H9 (cell line): ENCODE data around the gene CD79A. TPM values are rescaled to one million over a fixed set of nuclear protein-coding genes. Genes with fewer than 3 reads are reported as not detected.

Source experiments
- DNase-seq: peaks from one replicate; pipeline ENCODE4 v3.0.0-alpha.2; 2017
- H2AFZ ChIP-seq: one replicate; pipeline ENCODE4 v1.6.1; 2013; ENCODE audit warnings: mild to moderate bottlenecking, low read length, control low read depth, moderate library complexity
- H2AK5ac ChIP-seq: 2 replicates; pipeline ENCODE4 v1.6.1; 2013; ENCODE audit warnings: low read length, control low read depth, mixed read lengths; ENCODE audit not compliant: insufficient read length
- H2BK120ac ChIP-seq: one replicate; pipeline ENCODE4 v1.6.1; 2013; ENCODE audit warnings: low read depth, mild to moderate bottlenecking, low read length, control low read depth, inconsistent platforms; ENCODE audit not compliant: poor library complexity, severe bottlenecking
- H2BK12ac ChIP-seq: 2 replicates; pipeline ENCODE4 v1.6.1; 2013; ENCODE audit warnings: low read length, control low read depth, mixed read lengths, low read depth; ENCODE audit not compliant: insufficient read length
- H2BK15ac ChIP-seq: 2 replicates; pipeline ENCODE4 v1.6.1; 2013; ENCODE audit warnings: low read depth, low read length, control low read depth
- H2BK20ac ChIP-seq: one replicate; pipeline ENCODE4 v1.6.1; 2013; ENCODE audit warnings: low read depth, mild to moderate bottlenecking, low read length, control low read depth, inconsistent platforms; ENCODE audit not compliant: poor library complexity, severe bottlenecking
- H2BK5ac ChIP-seq: 2 replicates; pipeline ENCODE4 v1.6.1; 2013; ENCODE audit warnings: low read length, control low read depth, mixed read lengths; ENCODE audit not compliant: insufficient read length
- H3K14ac ChIP-seq: 2 replicates; pipeline ENCODE4 v1.6.1; 2013; ENCODE audit warnings: low read length, control low read depth; ENCODE audit not compliant: insufficient read depth
- H3K18ac ChIP-seq: 2 replicates; pipeline ENCODE4 v1.6.1; 2013; ENCODE audit warnings: low read depth, mild to moderate bottlenecking, mixed read lengths, low read length, control low read depth; ENCODE audit not compliant: insufficient read length
- H3K23ac ChIP-seq: 2 replicates; pipeline ENCODE4 v1.6.1; 2013; ENCODE audit warnings: low read length, control low read depth, mixed read lengths, low read depth; ENCODE audit not compliant: insufficient read length
- H3K23me2 ChIP-seq: 2 replicates; pipeline ENCODE4 v1.6.1; 2013; ENCODE audit warnings: low read depth, mild to moderate bottlenecking, mixed read lengths, low read length, control low read depth; ENCODE audit not compliant: insufficient read length, poor library complexity, severe bottlenecking
- H3K27ac ChIP-seq: 2 replicates; pipeline ENCODE4 v1.5.1; 2013; ENCODE audit warnings: low read length, control low read depth, mixed read lengths, low read depth; ENCODE audit not compliant: insufficient read length
- H3K27me3 ChIP-seq: 2 replicates; pipeline ENCODE4 v1.6.1; 2013; ENCODE audit warnings: low read length, control low read depth, inconsistent platforms; ENCODE audit not compliant: insufficient read depth
- H3K4ac ChIP-seq: 2 replicates; pipeline ENCODE4 v1.6.1; 2013; ENCODE audit warnings: low read depth, mild to moderate bottlenecking, control low read depth, inconsistent platforms, low read length, moderate library complexity
- H3K4me1 ChIP-seq: 2 replicates; pipeline ENCODE4 v1.6.1; 2013; ENCODE audit warnings: low read length, control low read depth, inconsistent platforms; ENCODE audit not compliant: insufficient read depth
- H3K4me2 ChIP-seq: 2 replicates; pipeline ENCODE4 v1.6.1; 2013; ENCODE audit warnings: low read length, control low read depth, mixed read lengths; ENCODE audit not compliant: insufficient read length, insufficient read depth
- H3K56ac ChIP-seq: 2 replicates; pipeline ENCODE4 v1.6.1; 2013; ENCODE audit warnings: low read depth, mild to moderate bottlenecking, mixed read lengths, low read length, control low read depth; ENCODE audit not compliant: insufficient read length
- H3K79me1 ChIP-seq: 2 replicates; pipeline ENCODE4 v1.6.1; 2013; ENCODE audit warnings: low read depth, mild to moderate bottlenecking, moderate library complexity, low read length, control low read depth, inconsistent platforms; ENCODE audit not compliant: insufficient read depth, poor library complexity, severe bottlenecking
- H3K79me2 ChIP-seq: 2 replicates; pipeline ENCODE4 v1.6.1; 2013; ENCODE audit warnings: low read length, control low read depth, inconsistent platforms; ENCODE audit not compliant: insufficient read depth
- H3K9ac ChIP-seq: 2 replicates; pipeline ENCODE4 v1.6.1; 2013; ENCODE audit warnings: low read length, control low read depth, mixed read lengths; ENCODE audit not compliant: insufficient read length; ENCODE audit errors: extremely low read depth
- H3K9me3 ChIP-seq: one replicate; pipeline ENCODE4 v1.6.1; 2013; ENCODE audit warnings: low read depth, low read length, inconsistent platforms; ENCODE audit not compliant: control insufficient read depth
- H3T11ph ChIP-seq: one replicate; pipeline ENCODE4 v1.6.1; 2013; ENCODE audit warnings: mild to moderate bottlenecking, low read length, control low read depth, inconsistent platforms
- H4K20me1 ChIP-seq: one replicate; pipeline ENCODE4 v1.6.1; 2013; ENCODE audit not compliant: control insufficient read depth, insufficient read length, insufficient read depth
- H4K5ac ChIP-seq: 2 replicates; pipeline ENCODE4 v1.6.1; 2013; ENCODE audit warnings: low read depth, mild to moderate bottlenecking, mixed read lengths, low read length, control low read depth; ENCODE audit not compliant: insufficient read length
- H4K8ac ChIP-seq: replicated peaks from 2 replicates; pipeline ENCODE4 v1.6.1; 2013; ENCODE audit warnings: low read length, control low read depth, mixed read lengths, low read depth; ENCODE audit not compliant: insufficient read length
- H4K91ac ChIP-seq: 2 replicates; pipeline ENCODE4 v1.6.1; 2013; ENCODE audit warnings: low read depth, mild to moderate bottlenecking, moderate library complexity, mixed read lengths, low read length, control low read depth; ENCODE audit not compliant: insufficient read length
- H3K27ac Mint-ChIP-seq, 3 experiments: 2 replicates in 2 of 3; 3 replicates in 1 of 3; pipeline ENCODE4 v1.8.0; 2020 to 2021; ENCODE audit warnings: mixed read lengths in 3 of 3, mild to moderate bottlenecking in 1 of 3, moderate library complexity in 1 of 3
- H3K27me3 Mint-ChIP-seq: 2 replicates; pipeline ENCODE4 v1.8.0; 2021; ENCODE audit warnings: low read depth, mild to moderate bottlenecking, moderate library complexity, mixed read lengths
- H3K36me3 Mint-ChIP-seq, 3 experiments: 2 replicates in 2 of 3; 3 replicates in 1 of 3; pipeline ENCODE4 v1.8.0; 2020 to 2021; ENCODE audit warnings: low read depth in 3 of 3, mixed read lengths in 3 of 3; ENCODE audit not compliant: insufficient read depth in 1 of 3
- H3K4me1 Mint-ChIP-seq, 2 experiments: 2 replicates each; pipeline ENCODE4 v1.8.0; 2020; ENCODE audit warnings: mixed read lengths in 2 of 2
- H3K4me3 Mint-ChIP-seq, 2 experiments: 2 replicates in 1 of 2; 3 replicates in 1 of 2; pipeline ENCODE4 v1.8.0; 2020 to 2021; ENCODE audit warnings: mild to moderate bottlenecking in 2 of 2, mixed read lengths in 2 of 2, moderate library complexity in 1 of 2
- H3K9me3 Mint-ChIP-seq, 2 experiments: 2 replicates in 1 of 2; 3 replicates in 1 of 2; pipeline ENCODE4 v1.8.0; 2020; ENCODE audit warnings: mild to moderate bottlenecking in 2 of 2, mixed read lengths in 2 of 2, moderate library complexity in 1 of 2
- CTCF ChIP-seq: fragments of 200-600 bp; sonication (generic); conservative IDR thresholded peaks from 3 replicates; pipeline ENCODE4 v1.8.0; 2021; ENCODE audit warnings: antibody characterized with exemption, mild to moderate bottlenecking
- WGBS: extraction: QIAGEN DNeasy Blood & Tissue Kit; methylation state at CpG from one replicate; pipeline ENCODE4 v1.1.7; 2013; ENCODE audit warnings: missing lambda C conversion rate, low lambda C conversion rate, mixed read lengths; ENCODE audit not compliant: insufficient read length; ENCODE audit errors: extremely low coverage; 5-methylcytosine and 5-hydroxymethylcytosine counted together
- total RNA-seq: library from RNA; stranded (reverse); gene quantifications from 2 replicates; pipeline ENCODE4 v1.2.1, GENCODE V29; 2021

Gene CD79A
- total RNA-seq, 1 experiment from 2014 or later: 0.22 TPM

- no CpG with 5 or more reads among the region's 45 CpGs for WGBS
- DNase-seq: no peak
These were observed 16.5 kb upstream of the CD79A start for GRCh38 chr19:41860419-41861115.

More at GRCh38 chr19:41860419-41861115, 16.5 kb upstream of the CD79A start:
- TF ChIP-seq CTCF: no peak
- Histone ChIP-seq H4K5ac (peak overlapping the region; percentile 34), H3K27me3 (no peaks in the 10 kb centered on the region), H3K18ac (peak overlapping the region; percentile 90), H3K9me3 (no peaks in the 10 kb centered on the region), H3K23ac (no peak overlapping the region), H3K56ac (no peak overlapping the region), H3K27ac (no peak overlapping the region), H3K79me1 (peaks cover 17% of the 10 kb centered on the region), H2BK5ac (peak overlapping the region; percentile 27), H3K4me1 (no peaks in the 10 kb centered on the region; the same call in 1 of the 2 replicates), H3K4ac (peak overlapping the region; percentile 82), H2BK20ac (no peak overlapping the region), H3T11ph (no peak overlapping the region), H3K14ac (peak overlapping the region; percentile 98), H3K23me2 (peaks cover 9% of the 10 kb centered on the region), H2BK12ac (no peak overlapping the region), H3K9ac (peak overlapping the region; percentile 99), H2BK15ac (no peak overlapping the region), H2AFZ (no peak overlapping the region), H2AK5ac (no peak overlapping the region), H2BK120ac (no peak overlapping the region), H3K4me2 (peak overlapping the region; percentile 90), H3K79me2 (peaks cover 29% of the 10 kb centered on the region), H4K8ac (no peak overlapping the region), H4K20me1 (no peaks in the 10 kb centered on the region), H4K91ac (no peak overlapping the region)
- H3K9me3 Mint-ChIP-seq: no peaks in the 10 kb centered on the region; a peak in 1 of 5 replicates
- peak overlapping the region; percentile 94 to 99 (median 97) for H3K27ac Mint-ChIP-seq
- peaks cover 45 to 51% (median 50%) of the 10 kb centered on the region in 3 experiments for H3K36me3 Mint-ChIP-seq
- H3K27me3 Mint-ChIP-seq: peaks cover 14% of the 10 kb centered on the region
- H3K4me1 Mint-ChIP-seq: peaks cover 34 to 42% of the 10 kb centered on the region in 2 experiments
- H3K4me3 Mint-ChIP-seq: peak overlapping the region; percentile 84 to 96
